ENCODE measurements around the gene KCNK13. TPM values are rescaled to one million over a fixed set of nuclear protein-coding genes. Genes with fewer than 3 reads are reported as not detected.
"Not testable (repeated sequence)": the region's sequence is repeated elsewhere in the genome, so short reads cannot be mapped to it uniquely, and the experiment has no call there.

Gene KCNK13
- total and polyA plus RNA-seq, 2 donors (not counting 1 experiment from before 2014, with no cell fraction given): not detected

- H3K36me3 ChIP-seq (ENCODE audit: control insufficient read depth, insufficient read depth, low read length): no peaks in the 10 kb centered on the region
- H3K4me2 ChIP-seq (ENCODE audit: extremely low read depth, insufficient read depth, low read length): no peak overlapping the region
- H3K27ac ChIP-seq (ENCODE audit: insufficient read depth, low read length): no peak overlapping the region
- H3K9ac ChIP-seq (ENCODE audit: insufficient read depth, low read length): no peak overlapping the region
- H3K79me2 ChIP-seq (ENCODE audit: control insufficient read depth, insufficient read depth, low read length): no peaks in the 10 kb centered on the region
- TF ChIP-seq CTCF (conservative IDR thresholded peaks at IDR 0.05 in 1 of 2, IDR thresholded peaks at IDR 0.05 in 1 of 2; ENCODE audit: low read depth in 1 of 2, low read length in 2 of 2): no peak
- TF ChIP-seq EZH2 (IDR thresholded peaks at IDR 0.05; ENCODE audit: low read length, missing control alignments): no peak
- no peak for DNase-seq (ENCODE audit: low read depth in 2 of 2)
- no peaks in the 10 kb centered on the region for H3K9me3 ChIP-seq (ENCODE audit: control insufficient read depth, insufficient read depth, low read depth, low read length)
- no peaks in the 10 kb centered on the region for H3K4me1 ChIP-seq (ENCODE audit: control insufficient read depth, extremely low read depth, insufficient read depth, low read length)
- H3K27me3 ChIP-seq (ENCODE audit: control insufficient read depth, insufficient read depth, low read length): no peaks in the 10 kb centered on the region
- no peak overlapping the region for H2AFZ ChIP-seq (ENCODE audit: low read length)
- H4K20me1 ChIP-seq (ENCODE audit: control insufficient read depth, extremely low read depth, insufficient read depth, low read length): no peaks in the 10 kb centered on the region
- H3K4me3 ChIP-seq (replicated peaks in 1 of 4; ENCODE audit: control extremely low read depth in 1 of 4, insufficient read depth in 1 of 4, low read depth in 3 of 4, low read length in 4 of 4): no peak overlapping the region
Measured at GRCh38 chr14:90079576-90079975, 17.8 kb downstream of the KCNK13 start.

- no peak for TF ChIP-seq EZH2 (IDR thresholded peaks at IDR 0.05; ENCODE audit: low read length, missing control alignments)
- TF ChIP-seq CTCF (conservative IDR thresholded peaks at IDR 0.05 in 1 of 2, IDR thresholded peaks at IDR 0.05 in 1 of 2; ENCODE audit: low read depth in 1 of 2, low read length in 2 of 2): no peak
- H3K4me2 ChIP-seq (ENCODE audit: extremely low read depth, insufficient read depth, low read length): no peak overlapping the region
- no peak overlapping the region for H3K4me3 ChIP-seq (replicated peaks in 1 of 4; ENCODE audit: control extremely low read depth in 1 of 4, insufficient read depth in 1 of 4, low read depth in 3 of 4, low read length in 4 of 4)
- H3K27me3 ChIP-seq (ENCODE audit: control insufficient read depth, insufficient read depth, low read length): no peaks in the 10 kb centered on the region
- H4K20me1 ChIP-seq (ENCODE audit: control insufficient read depth, extremely low read depth, insufficient read depth, low read length): no peaks in the 10 kb centered on the region
- no peak overlapping the region for H3K27ac ChIP-seq (ENCODE audit: insufficient read depth, low read length)
- no peaks in the 10 kb centered on the region for H3K4me1 ChIP-seq (ENCODE audit: control insufficient read depth, extremely low read depth, insufficient read depth, low read length)
- H3K79me2 ChIP-seq (ENCODE audit: control insufficient read depth, insufficient read depth, low read length): no peaks in the 10 kb centered on the region
- H3K9ac ChIP-seq (ENCODE audit: insufficient read depth, low read length): no peak overlapping the region
- DNase-seq (ENCODE audit: low read depth in 2 of 2): peak; percentile 55 to 89
- no peaks in the 10 kb centered on the region for H3K9me3 ChIP-seq (ENCODE audit: control insufficient read depth, insufficient read depth, low read depth, low read length)
- no peak overlapping the region for H2AFZ ChIP-seq (ENCODE audit: low read length)
- H3K36me3 ChIP-seq (ENCODE audit: control insufficient read depth, insufficient read depth, low read length): no peaks in the 10 kb centered on the region
Measured at GRCh38 chr14:90087433-90087832, 25.6 kb downstream of the KCNK13 start.

GRCh38 chr14:90088176-90088575, 26.4 kb downstream of the KCNK13 start:
- no peaks in the 10 kb centered on the region for H3K4me1 ChIP-seq (ENCODE audit: control insufficient read depth, extremely low read depth, insufficient read depth, low read length)
- TF ChIP-seq CTCF (conservative IDR thresholded peaks at IDR 0.05 in 1 of 2, IDR thresholded peaks at IDR 0.05 in 1 of 2; ENCODE audit: low read depth in 1 of 2, low read length in 2 of 2) (no peak), EZH2 (IDR thresholded peaks at IDR 0.05; ENCODE audit: low read length, missing control alignments) (no peak)
- no peaks in the 10 kb centered on the region for H4K20me1 ChIP-seq (ENCODE audit: control insufficient read depth, extremely low read depth, insufficient read depth, low read length)
- H3K36me3 ChIP-seq (ENCODE audit: control insufficient read depth, insufficient read depth, low read length): no peaks in the 10 kb centered on the region
- no peaks in the 10 kb centered on the region for H3K79me2 ChIP-seq (ENCODE audit: control insufficient read depth, insufficient read depth, low read length)
- no peak overlapping the region for H3K27ac ChIP-seq (ENCODE audit: insufficient read depth, low read length)
- H2AFZ ChIP-seq (ENCODE audit: low read length): no peak overlapping the region
- no peak overlapping the region for H3K4me2 ChIP-seq (ENCODE audit: extremely low read depth, insufficient read depth, low read length)
- no peak overlapping the region for H3K4me3 ChIP-seq (replicated peaks in 1 of 4; ENCODE audit: control extremely low read depth in 1 of 4, insufficient read depth in 1 of 4, low read depth in 3 of 4, low read length in 4 of 4)
- no peak overlapping the region for H3K9ac ChIP-seq (ENCODE audit: insufficient read depth, low read length)
- DNase-seq (ENCODE audit: low read depth in 2 of 2): peak in 1 of 2 donors; percentile 2
- no peaks in the 10 kb centered on the region for H3K9me3 ChIP-seq (ENCODE audit: control insufficient read depth, insufficient read depth, low read depth, low read length)
- no peaks in the 10 kb centered on the region for H3K27me3 ChIP-seq (ENCODE audit: control insufficient read depth, insufficient read depth, low read length)

- not testable (repeated sequence) for H3K4me1 ChIP-seq (ENCODE audit: control insufficient read depth, extremely low read depth, insufficient read depth, low read length); H3K9ac ChIP-seq (ENCODE audit: insufficient read depth, low read length); H2AFZ ChIP-seq (ENCODE audit: low read length); H4K20me1 ChIP-seq (ENCODE audit: control insufficient read depth, extremely low read depth, insufficient read depth, low read length); H3K27ac ChIP-seq (ENCODE audit: insufficient read depth, low read length); H3K4me2 ChIP-seq (ENCODE audit: extremely low read depth, insufficient read depth, low read length); H3K9me3 ChIP-seq (ENCODE audit: control insufficient read depth, insufficient read depth, low read depth, low read length); DNase-seq (ENCODE audit: low read depth in 2 of 2); H3K4me3 ChIP-seq (replicated peaks in 1 of 4; ENCODE audit: control extremely low read depth in 1 of 4, insufficient read depth in 1 of 4, low read depth in 3 of 4, low read length in 4 of 4); H3K36me3 ChIP-seq (ENCODE audit: control insufficient read depth, insufficient read depth, low read length); H3K27me3 ChIP-seq (ENCODE audit: control insufficient read depth, insufficient read depth, low read length); H3K79me2 ChIP-seq (ENCODE audit: control insufficient read depth, insufficient read depth, low read length)
Measured at GRCh38 chr14:90089486-90089885, 27.7 kb downstream of the KCNK13 start.

Data from fibroblast of lung (primary cell).